HG03354 (cell line): Measurements from ENCODE around the gene CD177.
"Not testable (repeated sequence)": the region's sequence is repeated elsewhere in the genome, so short reads cannot be mapped to it uniquely, and the experiment has no call there.

ENCODE experiments used
- ATAC-seq: cut with Tn5 transposase; IDR thresholded peaks from one replicate; pipeline ENCODE4 v1.9.1; 2021; ENCODE audit warnings: mild to moderate bottlenecking; ENCODE audit not compliant: unreplicated experiment, poor library complexity, severe bottlenecking

The CD177 gene

DNA sequence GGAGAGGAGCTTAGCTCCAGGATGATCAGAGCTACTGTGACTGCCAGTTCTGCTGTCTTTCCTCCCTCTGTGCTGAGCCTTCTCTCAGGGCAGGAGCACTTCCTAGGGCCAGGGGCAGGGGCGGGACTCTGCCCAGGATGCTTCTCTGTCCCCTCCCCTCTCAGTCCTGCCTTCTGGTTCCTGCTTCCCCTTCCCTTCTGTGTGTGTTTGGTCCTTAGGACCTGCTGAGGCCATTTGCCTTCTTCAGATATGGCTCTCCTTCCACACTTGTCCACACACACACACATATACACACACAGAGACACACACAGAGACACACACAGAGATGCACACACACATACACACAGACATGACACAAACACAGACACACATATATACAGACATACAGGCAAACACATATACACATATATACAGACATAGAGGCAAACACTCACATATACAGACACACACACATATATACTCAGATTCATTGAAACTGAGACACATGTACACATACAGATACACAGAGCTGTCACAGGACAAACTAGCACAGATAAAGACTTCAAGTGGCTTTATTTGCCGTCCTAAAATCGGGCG lies 22.0 kb upstream of the CD177 start:
- no peak for ATAC-seq

DNA sequence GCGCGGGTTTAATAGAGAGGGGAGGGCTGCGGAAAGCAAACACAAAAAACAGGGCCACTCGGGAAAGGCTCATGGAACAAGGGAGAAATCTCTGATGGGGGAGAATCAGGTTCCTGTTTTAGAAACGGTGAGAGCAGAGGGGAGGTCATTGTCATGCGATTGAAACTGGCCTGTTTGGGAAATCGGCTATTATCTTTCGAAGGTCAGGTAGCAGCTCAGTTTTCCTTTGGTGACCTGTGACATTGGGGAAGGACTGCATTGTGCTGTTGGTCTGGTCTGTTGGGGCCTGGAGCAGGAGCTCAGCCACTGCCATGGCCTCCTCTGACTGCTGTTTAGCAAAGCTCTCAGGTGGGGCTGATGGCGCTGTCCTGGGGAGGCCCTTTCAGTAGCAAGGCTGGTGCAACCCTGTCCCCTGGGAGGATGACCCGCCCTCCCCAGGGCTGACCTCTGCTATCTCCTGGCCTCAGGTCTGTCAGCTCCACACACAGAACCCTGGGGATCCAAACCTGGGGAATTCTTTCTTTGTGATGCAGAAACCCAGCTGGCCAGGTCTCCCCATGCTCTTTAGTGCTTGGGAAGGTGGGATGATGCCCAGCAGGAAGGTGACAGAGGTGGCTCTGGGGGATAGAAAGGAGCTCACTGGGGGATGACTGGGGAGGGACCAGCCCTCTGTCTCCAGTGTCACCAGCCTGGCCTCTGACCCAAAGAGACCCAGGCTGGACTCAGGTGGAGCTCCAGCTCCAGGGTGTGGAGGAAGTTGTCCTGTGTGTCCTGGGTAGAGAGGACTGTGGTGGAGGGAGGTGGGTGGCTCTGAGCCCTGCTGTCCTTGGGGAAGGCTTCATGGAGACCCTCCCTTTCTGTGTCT lies 21.2 kb upstream of the CD177 start:
- ATAC-seq, result no peak

DNA sequence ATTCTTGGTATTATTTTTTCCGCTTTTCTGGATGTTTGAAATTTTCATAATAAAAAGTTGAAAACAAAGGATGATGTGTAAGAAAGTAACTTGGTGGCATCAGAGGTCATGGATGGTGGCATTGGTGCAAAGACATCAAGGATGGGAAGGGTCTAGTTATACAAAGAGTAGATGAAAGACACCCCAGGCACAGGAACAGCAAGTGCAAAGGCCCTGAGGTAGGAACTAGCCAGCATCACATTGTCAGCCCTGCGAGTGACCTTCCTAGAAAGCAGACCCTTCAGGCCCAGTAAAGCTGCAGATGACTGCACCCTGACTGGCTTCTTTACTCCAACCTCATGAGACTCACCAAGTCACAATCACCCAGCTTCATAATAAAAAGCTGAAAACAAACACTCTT lies 17.0 kb upstream of the CD177 start:
- ATAC-seq, result not testable (repeated sequence)

DNA sequence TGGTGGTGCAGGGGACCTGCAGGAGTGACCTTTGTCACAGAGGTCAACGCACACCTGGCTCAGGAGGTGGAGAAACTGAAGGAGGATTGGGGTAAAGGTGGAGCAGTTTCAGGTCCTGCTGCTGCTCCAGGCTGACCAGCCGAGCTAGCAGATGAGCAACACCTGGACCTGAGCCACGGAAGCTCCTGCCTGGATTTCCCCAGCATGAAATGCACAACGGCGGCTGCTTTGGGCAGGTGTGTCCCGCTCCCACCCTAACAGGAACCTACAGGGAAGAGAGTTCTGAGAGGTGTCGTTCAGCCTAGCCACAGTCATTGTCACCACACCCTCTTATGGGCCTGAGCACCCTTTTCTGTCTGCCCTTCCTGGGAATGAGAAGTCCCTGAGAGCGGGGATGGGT lies 15.7 kb upstream of the CD177 start:
- ATAC-seq, result no peak

DNA sequence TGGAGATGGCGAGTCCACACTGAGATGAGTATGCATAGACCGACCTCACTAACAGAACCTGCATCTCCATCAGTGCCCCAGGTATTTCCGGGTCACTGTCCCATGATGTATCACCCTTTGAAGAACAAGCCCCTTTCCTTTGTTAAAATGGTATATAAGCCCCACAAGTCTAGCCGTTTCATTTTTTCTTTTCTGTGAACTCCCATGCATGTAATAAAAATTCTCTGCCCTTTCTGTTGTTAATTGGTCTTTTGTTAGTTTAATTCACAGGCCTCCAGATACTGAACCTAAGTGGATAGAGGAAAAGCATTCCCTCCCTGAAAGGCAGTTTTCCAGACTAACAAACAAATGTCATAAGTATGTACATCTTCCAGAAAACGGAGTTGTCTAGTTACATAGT lies 15.0 kb upstream of the CD177 start:
- no peak for ATAC-seq

DNA sequence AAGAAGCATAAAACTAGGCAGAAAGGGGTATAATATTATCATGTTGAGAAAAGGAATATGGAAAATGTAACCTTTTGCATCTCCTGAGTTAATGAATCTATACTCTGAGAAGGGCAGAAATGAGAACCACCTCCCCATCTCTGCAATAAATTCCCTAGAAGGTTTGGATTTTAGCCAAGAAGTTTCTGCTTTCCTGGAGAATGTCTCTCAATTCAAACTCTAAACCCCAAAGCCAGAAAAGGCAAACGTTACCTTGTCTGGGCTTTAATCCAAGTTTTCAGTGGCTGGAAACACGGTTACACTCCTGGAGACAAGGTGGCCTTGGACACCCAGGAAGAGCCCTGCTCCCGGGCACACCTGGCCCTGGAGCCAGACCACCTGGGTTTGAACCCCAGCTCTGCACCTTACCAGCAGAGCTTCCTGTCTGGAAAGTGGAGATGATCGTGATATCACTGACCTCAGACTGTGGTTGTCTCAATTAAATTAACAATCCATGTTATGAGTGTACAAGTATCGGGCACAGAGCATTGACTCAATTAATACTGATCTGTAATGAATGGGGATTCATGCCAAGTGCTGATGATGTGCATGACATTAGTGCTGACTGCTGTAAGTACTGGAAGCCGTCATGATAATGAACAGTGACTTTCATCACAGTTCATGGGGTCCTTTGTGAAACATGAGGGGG lies 14.1 kb upstream of the CD177 start:
- not testable (repeated sequence) for ATAC-seq

DNA sequence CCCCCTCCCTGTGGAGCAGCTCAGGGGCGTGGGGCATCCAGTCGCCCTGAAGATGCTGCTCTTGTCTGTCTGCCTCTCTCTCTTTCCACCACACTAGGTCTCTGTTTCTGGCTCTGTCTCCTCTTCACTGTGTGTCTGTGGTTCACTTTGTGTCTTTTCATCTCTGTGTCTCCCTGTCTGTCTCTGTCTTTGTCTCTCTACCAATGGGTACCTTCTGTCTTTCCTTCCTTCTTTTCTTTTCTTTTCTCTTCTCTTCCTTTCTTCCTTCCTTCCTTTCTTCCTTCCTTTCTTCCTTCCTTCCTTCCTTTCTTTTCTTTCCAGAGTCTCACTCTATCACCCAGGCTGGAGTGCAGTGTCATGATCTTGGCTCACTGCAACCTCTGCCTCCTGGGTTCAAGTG lies 13.4 kb upstream of the CD177 start:
- not testable (repeated sequence) for ATAC-seq

DNA sequence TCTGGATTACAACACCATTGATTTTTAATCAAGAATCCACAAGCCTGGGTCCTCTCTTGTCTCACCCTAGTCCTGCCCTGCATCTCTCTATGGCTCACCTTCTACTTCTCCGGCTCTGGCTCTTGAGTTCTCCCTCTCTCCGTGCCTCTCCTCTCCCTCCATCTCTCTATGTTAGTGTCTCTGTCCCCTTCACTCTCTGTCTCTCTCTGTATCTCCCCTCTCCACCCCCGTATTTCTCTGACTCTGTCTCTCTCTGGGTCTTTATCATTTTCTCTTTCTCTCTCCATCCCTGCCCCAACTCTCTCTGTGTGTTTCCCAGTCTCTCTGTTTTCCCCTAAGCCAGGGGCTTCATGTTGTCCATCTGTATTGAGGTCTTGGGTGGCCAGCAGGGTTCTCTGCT lies 12.4 kb upstream of the CD177 start:
- ATAC-seq, result not testable (repeated sequence)

DNA sequence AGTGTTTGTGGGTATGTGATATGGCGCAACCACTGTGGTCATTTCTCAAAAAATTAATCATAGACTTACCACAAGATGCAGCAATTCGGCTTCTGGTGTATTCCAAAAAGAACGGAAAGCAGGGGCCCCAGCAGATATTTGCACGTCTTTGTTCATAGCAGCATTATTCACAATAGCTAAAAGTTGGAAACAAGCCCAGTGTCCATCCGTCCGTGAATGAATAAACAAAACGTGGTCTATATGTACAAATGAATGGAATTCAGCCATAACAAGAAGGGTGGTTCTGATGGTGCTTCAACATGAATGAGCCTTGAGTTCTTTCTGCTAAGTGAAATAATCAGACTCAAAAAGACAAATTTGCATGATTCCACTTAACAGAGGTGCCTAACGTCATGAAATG lies 11.4 kb upstream of the CD177 start:
- ATAC-seq, result not testable (repeated sequence)

DNA sequence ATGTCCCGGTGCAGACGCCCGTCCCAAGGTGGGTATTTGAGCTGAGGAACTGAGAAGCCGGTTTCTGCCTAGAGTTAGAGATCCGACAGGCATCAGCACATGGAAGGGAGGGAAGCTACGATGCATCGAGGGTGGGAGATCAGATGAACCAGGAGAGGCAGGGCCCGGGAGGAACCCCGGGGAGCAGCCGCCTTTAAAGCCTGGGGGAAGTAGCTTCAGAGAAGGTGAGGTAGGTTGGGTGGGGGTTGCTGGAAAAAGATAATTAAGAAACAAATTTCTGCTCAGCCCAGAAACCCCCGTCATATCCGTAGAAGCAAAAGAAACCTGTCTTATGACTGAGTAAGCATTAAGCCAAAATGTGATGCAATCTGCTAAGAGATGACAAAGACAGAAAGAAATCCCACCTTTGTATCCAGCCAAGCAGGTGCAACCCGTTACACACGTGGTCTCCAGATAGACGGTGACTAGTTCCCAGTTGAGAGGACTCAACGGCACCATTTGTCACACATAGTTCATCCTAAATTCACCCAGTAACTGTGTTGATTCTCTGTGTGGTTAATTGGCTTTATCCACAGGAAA lies 9.1 kb upstream of the CD177 start:
- not testable (repeated sequence) for ATAC-seq

DNA sequence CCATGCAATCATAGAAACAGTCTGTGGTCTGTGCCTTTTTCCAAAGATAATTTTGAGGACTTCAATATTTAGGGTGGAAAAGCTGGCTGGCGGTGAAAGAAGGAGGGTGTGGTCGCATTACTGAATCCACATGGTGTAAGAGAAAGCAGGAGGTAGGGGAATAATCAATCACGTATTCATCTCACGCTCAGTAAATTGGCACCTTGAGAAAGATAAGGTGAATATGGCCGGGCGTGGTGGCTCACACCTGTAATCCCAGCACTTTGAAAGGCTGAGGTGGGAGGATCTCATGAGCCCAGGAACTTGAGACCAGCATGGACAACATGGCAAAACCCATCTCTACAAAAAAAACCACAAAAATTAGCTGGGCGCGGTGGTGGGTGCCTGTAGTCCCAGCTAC lies 3.7 kb upstream of the CD177 start:
- ATAC-seq, result not testable (repeated sequence)

DNA sequence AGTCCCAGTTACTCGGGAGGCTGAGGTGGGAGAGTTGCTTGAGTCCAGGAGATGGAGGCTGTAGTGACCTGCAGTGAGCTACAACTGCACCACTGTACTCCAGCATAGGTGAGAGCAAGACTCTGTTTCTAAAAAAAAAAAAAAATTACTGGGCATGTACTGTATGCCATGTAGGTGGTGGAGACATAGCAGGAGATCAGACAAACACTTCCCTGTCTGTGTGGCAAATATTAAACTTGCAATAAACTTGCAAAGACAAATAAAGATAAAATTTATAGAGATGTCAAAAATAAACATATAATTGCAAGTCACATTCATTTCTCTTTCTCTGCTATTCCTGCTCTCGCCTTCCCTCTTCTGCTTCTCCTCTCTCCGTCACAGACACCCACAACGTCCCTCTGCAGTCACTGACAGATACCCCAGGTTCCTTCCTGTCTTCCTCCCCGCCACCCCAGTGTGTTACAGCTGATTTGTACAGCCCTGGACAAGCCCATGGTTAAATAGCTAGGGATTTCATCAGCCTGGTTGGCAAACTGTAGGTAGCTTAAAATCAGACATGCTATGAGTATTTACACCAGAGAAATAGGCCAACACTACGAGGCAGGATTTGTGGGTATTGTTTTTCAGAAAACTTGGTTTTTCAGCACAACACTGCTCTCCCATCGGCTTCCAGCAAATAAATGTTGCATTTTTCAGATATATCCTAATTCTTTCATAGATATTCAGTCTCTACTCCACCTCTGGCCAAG lies 1.3 kb upstream of the CD177 start:
- no peak for ATAC-seq

DNA sequence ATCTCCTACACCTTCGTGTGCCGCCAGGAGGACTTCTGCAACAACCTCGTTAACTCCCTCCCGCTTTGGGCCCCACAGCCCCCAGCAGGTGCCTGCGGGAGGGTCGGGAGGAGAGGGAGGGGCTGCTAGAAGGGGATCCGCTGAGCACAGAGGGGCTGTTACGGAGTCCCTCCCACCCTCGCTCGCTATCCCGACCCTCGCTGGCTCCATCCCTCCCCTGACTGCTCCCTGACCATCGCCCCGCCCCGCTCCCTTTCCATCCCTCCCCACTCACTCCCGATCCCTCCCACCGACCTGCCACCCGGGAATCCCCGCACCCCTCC lies 780 bp downstream of the CD177 start:
- ATAC-seq, result no peak

DNA sequence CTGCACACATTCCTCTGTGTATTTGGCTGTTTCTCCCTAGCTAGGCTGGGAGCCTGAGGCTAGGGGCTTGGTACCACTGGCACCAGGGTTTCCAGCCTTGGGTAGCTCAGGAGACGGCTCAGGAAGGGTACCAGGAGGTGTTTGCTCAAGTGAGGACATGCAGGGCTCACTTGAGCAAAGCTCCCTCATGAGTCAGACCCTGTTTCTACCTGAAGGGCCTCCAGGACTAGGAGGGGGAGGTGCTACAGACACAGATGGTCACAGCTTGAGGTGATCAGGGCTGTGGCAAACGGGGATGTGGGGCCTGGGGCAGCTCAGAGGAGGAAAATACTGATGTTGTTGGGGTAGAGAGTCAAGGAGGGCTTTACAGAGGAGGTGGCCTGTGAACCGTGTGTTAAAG lies 3.3 kb downstream of the CD177 start:
- ATAC-seq, result not testable (repeated sequence)

DNA sequence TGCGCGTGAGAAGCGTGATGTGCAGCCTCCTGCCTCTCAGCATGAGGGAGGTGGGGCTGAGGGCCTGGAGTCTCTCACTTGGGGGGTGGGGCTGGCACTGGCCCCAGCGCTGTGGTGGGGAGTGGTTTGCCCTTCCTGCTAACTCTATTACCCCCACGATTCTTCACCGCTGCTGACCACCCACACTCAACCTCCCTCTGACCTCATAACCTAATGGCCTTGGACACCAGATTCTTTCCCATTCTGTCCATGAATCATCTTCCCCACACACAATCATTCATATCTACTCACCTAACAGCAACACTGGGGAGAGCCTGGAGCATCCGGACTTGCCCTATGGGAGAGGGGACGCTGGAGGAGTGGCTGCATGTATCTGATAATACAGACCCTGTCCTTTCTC lies 8.7 kb downstream of the CD177 start:
- ATAC-seq, result no peak

DNA sequence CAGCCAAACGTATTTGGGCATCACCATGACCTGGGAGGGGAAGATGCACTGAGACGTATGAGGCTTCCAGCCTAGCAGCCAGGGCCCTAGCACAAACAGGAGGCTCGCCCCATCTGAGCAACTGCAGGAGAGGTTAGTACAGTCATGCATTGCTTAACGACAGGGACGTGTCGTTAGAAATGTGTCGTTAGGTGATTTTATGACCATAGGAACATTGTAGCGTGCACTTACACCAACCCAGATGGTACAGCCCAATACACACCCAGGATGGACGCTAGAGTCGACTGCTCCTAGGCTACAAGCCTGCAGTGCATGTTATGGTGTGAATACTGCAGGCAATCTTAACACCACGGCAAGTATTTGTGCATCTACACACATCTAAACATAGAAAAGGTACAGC lies 9.3 kb downstream of the CD177 start:
- no peak for ATAC-seq

DNA sequence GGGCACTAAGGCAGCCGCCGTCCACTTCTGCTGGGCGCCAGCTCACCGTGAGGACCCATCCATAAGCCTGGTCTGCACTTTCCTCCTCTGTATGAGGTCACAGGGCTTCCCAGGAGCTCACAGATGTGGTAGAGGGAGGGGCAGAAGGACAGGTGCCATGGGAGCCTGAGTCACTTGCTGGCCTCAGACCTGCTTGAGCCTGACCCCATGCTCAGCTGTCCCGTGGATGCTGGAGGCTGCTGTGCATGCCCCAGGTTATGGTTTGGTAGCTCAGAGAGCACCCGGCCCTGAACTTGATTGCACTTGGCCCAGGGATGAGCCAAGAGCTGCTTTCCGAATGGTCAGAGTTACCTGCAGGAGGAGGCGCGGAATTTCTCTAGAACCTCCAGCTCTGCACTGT lies 12.2 kb downstream of the CD177 start:
- not testable (repeated sequence) for ATAC-seq

DNA sequence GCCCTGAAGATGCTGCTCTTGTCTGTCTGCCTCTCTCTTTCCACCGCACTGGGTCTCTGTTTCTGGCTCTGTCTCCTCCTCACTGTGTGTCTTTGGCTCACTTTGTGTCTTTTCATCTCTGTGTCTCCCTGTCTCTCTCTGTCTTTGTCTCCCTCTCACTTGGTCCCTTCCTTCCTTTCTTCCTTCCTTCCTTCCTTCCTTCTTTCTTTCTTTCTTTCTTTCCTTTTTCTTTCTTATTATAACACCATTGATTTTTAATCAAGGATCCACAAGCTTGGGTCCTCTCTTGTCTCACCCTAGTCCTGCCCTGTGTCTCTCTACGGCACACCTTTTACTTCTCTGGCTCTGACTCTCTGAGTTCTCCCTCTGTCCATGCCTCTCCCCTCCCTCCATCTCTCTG lies 14.3 kb downstream of the CD177 start:
- no peak for ATAC-seq

DNA sequence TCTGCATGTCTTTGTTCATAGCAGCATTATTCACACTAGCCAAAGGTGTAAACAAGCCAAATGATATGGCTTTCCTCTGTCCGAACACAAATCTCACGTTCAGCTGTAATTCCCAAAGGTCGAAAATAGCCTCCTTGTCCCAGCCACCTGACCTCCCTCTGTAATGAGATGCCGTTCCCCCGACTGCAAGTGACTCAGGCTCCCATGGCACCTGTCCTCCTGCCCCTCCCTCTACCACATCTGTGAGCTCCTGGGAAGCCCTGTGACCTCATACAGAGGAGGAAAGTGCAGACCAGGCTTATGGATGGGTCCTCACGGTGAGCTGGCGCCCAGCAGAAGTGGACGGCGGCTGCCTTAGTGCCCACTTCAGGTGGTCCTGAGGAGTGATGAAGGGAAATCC lies 15.4 kb downstream of the CD177 start:
- ATAC-seq, result not testable (repeated sequence)

DNA sequence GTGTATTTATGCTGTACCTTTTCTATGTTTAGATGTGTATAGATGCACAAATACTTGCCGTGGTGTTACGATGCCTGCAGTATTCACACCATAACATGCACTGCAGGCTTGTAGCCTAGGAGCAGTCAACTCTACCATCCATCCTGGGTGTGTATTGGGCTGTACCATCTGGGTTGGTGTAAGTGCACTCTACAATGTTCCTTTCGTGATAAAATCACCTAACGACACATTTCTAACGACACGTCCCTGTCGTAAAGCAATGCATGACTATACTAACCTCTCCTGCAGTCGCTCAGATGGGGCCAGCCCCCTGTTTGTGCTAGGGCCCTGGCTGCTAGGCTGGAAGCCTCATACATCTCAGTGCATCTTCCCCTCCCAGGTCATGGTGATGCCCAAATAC lies 18.4 kb downstream of the CD177 start:
- no peak for ATAC-seq
